ENCODE data around the gene FAM234A. TPM values are rescaled to one million over a fixed set of nuclear protein-coding genes. Genes with fewer than 3 reads are reported as not detected.

The FAM234A gene
- polyA plus RNA-seq, 1 experiment = 42.7 TPM

- no peak for DNase-seq (ENCODE audit: low read depth, low spot score)
- no peaks in the 10 kb centered on the region for H3K27me3 ChIP-seq (ENCODE audit: control insufficient read depth, insufficient read depth, low read length)
- ChIA-PET CTCF (interaction anchor here (0.7 kb wide), 1 partner anchor 363 kb away, joined by 5 read pairs; no protein-coding TSS in a partner anchor), POLR2A (no interaction called here)
- H3K4me3 ChIP-seq (ENCODE audit: low read depth, low read length) = no peak overlapping the region
- no peaks in the 10 kb centered on the region for H3K9me3 ChIP-seq (ENCODE audit: control insufficient read depth, insufficient read depth, low read length)
- TF ChIP-seq CTCF (IDR thresholded peaks at IDR 0.05; ENCODE audit: low read depth, low read length) = no peak
- H3K27ac ChIP-seq (ENCODE audit: low read depth, low read length) = no peak overlapping the region
Observed at GRCh38 chr16:242281-242680, 7.7 kb downstream of the FAM234A start.

- H3K27ac ChIP-seq (ENCODE audit: low read depth, low read length) = no peak overlapping the region
- no peak for TF ChIP-seq CTCF (IDR thresholded peaks at IDR 0.05; ENCODE audit: low read depth, low read length)
- DNase-seq (ENCODE audit: low read depth, low spot score) = no peak
- H3K27me3 ChIP-seq (ENCODE audit: control insufficient read depth, insufficient read depth, low read length) = no peaks in the 10 kb centered on the region
- no peak overlapping the region for H3K4me3 ChIP-seq (ENCODE audit: low read depth, low read length)
- ChIA-PET CTCF (interaction anchor here (1.1 kb wide), 1 partner anchor 110 kb away, joined by 3 read pairs; no protein-coding TSS in a partner anchor), POLR2A (no interaction called here)
- H3K9me3 ChIP-seq (ENCODE audit: control insufficient read depth, insufficient read depth, low read length) = no peaks in the 10 kb centered on the region
Observed at GRCh38 chr16:243348-243747, 8.7 kb downstream of the FAM234A start.

GRCh38 chr16:245105-245504, 10.5 kb downstream of the FAM234A start:
- no peaks in the 10 kb centered on the region for H3K27me3 ChIP-seq (ENCODE audit: control insufficient read depth, insufficient read depth, low read length)
- CTCF ChIA-PET = no interaction called here
- DNase-seq (ENCODE audit: low read depth, low spot score) = no peak
- POLR2A ChIA-PET = no interaction called here
- no peak overlapping the region for H3K4me3 ChIP-seq (ENCODE audit: low read depth, low read length)
- H3K27ac ChIP-seq (ENCODE audit: low read depth, low read length) = no peak overlapping the region
- TF ChIP-seq CTCF (IDR thresholded peaks at IDR 0.05; ENCODE audit: low read depth, low read length) = no peak
- no peaks in the 10 kb centered on the region; the same call in 1 of the 2 replicates for H3K9me3 ChIP-seq (ENCODE audit: control insufficient read depth, insufficient read depth, low read length)

- POLR2A ChIA-PET = no interaction called here
- H3K27me3 ChIP-seq (ENCODE audit: control insufficient read depth, insufficient read depth, low read length) = no peaks in the 10 kb centered on the region
- CTCF ChIA-PET = no interaction called here
- no peak overlapping the region for H3K4me3 ChIP-seq (ENCODE audit: low read depth, low read length)
- TF ChIP-seq CTCF (IDR thresholded peaks at IDR 0.05; ENCODE audit: low read depth, low read length) = no peak
- no peak overlapping the region for H3K27ac ChIP-seq (ENCODE audit: low read depth, low read length)
- no peak for DNase-seq (ENCODE audit: low read depth, low spot score)
- H3K9me3 ChIP-seq (ENCODE audit: control insufficient read depth, insufficient read depth, low read length) = no peaks in the 10 kb centered on the region; the same call in 1 of the 2 replicates
Observed at GRCh38 chr16:247027-247426, 12.4 kb downstream of the FAM234A start.

GRCh38 chr16:249431-249830, 14.8 kb downstream of the FAM234A start:
- Histone ChIP-seq H3K9me3 (ENCODE audit: control insufficient read depth, insufficient read depth, low read length) (no peaks in the 10 kb centered on the region; the same call in 1 of the 2 replicates), H3K4me3 (ENCODE audit: low read depth, low read length) (no peak overlapping the region), H3K27me3 (ENCODE audit: control insufficient read depth, insufficient read depth, low read length) (no peaks in the 10 kb centered on the region), H3K27ac (ENCODE audit: low read depth, low read length) (no peak overlapping the region)
- ChIA-PET POLR2A (no interaction called here), CTCF (interaction anchor here (0.9 kb wide), 1 partner anchor 14 kb away, joined by 3 read pairs; the partner anchor contains the start of gene FAM234A)
- TF ChIP-seq CTCF (IDR thresholded peaks at IDR 0.05; ENCODE audit: low read depth, low read length) = no peak
- no peak for DNase-seq (ENCODE audit: low read depth, low spot score)

Data from AG04450 (cell line).